Kasumi-1 (cell line): ENCODE data around the gene KIR2DL4.
"Not testable (repeated sequence)": the region's sequence is repeated elsewhere in the genome, so short reads cannot be mapped to it uniquely, and the experiment has no call there.

Experiments
- DNase-seq, 2 experiments: peaks; one replicate each; lab custom pipeline; 2025; lab: John Stamatoyannopoulos, UW

Gene KIR2DL4

GRCh38 chr19:54804571-54804970 lies 1.2 kb downstream of the KIR2DL4 start:
- DNase-seq, result no peak

GRCh38 chr19:54805665-54806515 lies 2.5 kb downstream of the KIR2DL4 start:
- no peak for DNase-seq

- DNase-seq, result no peak
Observed at GRCh38 chr19:54806516-54806838, 3.1 kb downstream of the KIR2DL4 start.

- not testable (repeated sequence) for DNase-seq
Observed at GRCh38 chr19:54814571-54814970, 11.2 kb downstream of the KIR2DL4 start.

GRCh38 chr19:54816251-54816650 lies 12.8 kb downstream of the KIR2DL4 start, which contains the start of gene KIR3DL1:
TSS of gene KIR3DL1 (plus strand) at chr19:54816468.
- not testable (repeated sequence) for DNase-seq

- DNase-seq, result no peak
Observed at GRCh38 chr19:54817670-54818536, 14.5 kb downstream of the KIR2DL4 start.

- not testable (repeated sequence) for DNase-seq
Observed at GRCh38 chr19:54824416-54824815, 21.0 kb downstream of the KIR2DL4 start.

GRCh38 chr19:54825326-54825725 lies 21.9 kb downstream of the KIR2DL4 start:
- DNase-seq, result peak; percentile 10 to 11

GRCh38 chr19:54828064-54828463 lies 24.7 kb downstream of the KIR2DL4 start:
- DNase-seq, result not testable (repeated sequence)

GRCh38 chr19:54832496-54832895 lies 29.1 kb downstream of the KIR2DL4 start, which contains the start of gene KIR2DS4:
TSS of gene KIR2DS4 (plus strand) at chr19:54832676.
- DNase-seq, result not testable (repeated sequence)

GRCh38 chr19:54835126-54835525 lies 31.7 kb downstream of the KIR2DL4 start:
- DNase-seq, result not testable (repeated sequence)

GRCh38 chr19:54837522-54837921 lies 34.1 kb downstream of the KIR2DL4 start:
- DNase-seq, result not testable (repeated sequence)

- DNase-seq, result not testable (repeated sequence)
Observed at GRCh38 chr19:54843171-54843570, 39.8 kb downstream of the KIR2DL4 start.

- DNase-seq, result not testable (repeated sequence)
Observed at GRCh38 chr19:54850061-54850640, 46.7 kb downstream of the KIR2DL4 start, which contains the start of gene KIR3DL2. TSS of gene KIR3DL2 (plus strand) at chr19:54850443. CDS start at chr19:54850476, 33 bp downstream.

- no peak for DNase-seq
Observed at GRCh38 chr19:54850930-54851329, 47.5 kb downstream of the KIR2DL4 start.

GRCh38 chr19:54851353-54851752 lies 47.9 kb downstream of the KIR2DL4 start:
- peak in 1 of 2 experiments; percentile 20 for DNase-seq

- not testable (repeated sequence) for DNase-seq
Observed at GRCh38 chr19:54855241-54855640, 51.8 kb downstream of the KIR2DL4 start.

- not testable (repeated sequence) for DNase-seq
Observed at GRCh38 chr19:54858476-54858875, 55.1 kb downstream of the KIR2DL4 start.

GRCh38 chr19:54859421-54859820 lies 56.0 kb downstream of the KIR2DL4 start:
- not testable (repeated sequence) for DNase-seq

GRCh38 chr19:54863459-54863858 lies 60.0 kb downstream of the KIR2DL4 start:
- not testable (repeated sequence) for DNase-seq
